Limb (tissue), 2 donors: ENCODE data around the gene MBIP.

Experiments used
- DNase-seq, 2 donors: peaks; one replicate each; pipeline ENCODE4 v3.0.0-alpha.2; 2016; ENCODE audit errors: extremely low spot score in 2 of 2

MBIP gene

DNA sequence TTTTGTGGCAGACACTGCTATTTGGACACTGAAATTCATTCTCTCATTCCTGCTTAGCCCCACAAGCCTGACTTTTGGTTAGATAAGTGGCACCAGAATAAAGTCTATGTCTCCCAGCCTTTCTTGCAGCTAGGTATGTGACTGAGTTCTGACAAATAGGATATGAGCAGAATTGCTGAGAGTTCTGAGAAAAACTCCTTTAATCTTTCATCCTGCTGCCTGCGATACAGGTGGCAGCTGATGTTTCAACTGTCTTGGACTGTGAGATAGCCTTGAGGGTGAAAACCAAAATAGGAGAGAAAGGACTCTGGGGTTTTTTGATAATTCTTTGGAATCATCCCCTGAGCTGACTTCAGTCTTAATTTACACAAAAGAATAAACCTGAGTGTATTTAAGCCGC lies 55.8 kb downstream of the MBIP start:
- DNase-seq = no peak

- DNase-seq = no peak
Observed at GRCh38 chr14:36264107-36264506, 56.3 kb downstream of the MBIP start.

DNA sequence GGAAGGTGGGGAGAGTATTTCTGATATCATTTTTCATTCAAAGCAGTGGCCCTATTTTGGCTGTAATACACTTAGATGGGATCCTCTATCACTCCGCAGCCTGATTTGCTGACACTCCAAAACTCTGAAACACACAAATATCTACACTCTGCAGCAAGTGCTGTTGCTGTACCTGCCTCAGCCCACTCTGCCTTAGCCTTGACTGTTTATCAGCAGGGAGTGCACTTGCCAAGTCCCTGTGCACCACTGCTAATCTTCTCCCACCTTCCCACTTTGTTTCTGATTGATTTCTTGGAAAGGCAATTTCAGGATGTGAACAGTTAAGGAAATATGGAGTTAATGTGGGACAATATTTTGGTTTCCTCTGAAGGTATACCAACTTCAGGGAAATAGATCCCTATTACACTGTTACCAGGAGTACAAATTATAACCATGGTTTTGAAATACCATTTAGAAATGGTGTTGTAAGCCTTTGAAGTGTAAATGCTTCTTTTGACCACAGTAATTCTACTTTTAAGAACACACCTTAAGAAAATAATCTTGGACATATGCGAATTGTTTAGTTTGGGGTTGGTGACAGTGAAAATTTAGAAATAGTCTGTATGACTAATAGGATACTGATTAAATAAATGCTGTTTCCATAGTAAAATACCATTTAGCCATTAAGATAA lies 59.3 kb downstream of the MBIP start:
- DNase-seq = no peak

DNA sequence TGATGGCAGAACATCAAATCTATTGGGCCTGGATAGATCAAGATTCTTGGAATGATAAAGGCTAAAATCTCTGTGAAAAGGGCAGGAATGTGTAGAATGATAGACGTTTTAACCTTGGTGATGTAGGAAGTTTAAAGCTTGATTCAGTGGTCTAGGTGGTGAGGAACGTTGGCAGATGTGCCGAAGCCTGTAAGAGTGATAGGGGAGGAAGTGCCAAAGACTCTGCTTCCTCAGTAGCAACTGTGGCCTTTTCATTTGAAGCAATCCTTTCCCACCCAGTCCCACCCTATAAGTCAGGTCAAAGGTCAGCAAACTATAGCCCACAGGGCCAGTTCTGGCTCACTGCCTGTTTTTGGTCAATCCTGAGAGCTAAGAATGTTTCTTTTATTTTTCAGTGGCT lies 62.2 kb downstream of the MBIP start:
- no peak for DNase-seq

GRCh38 chr14:36256126-36256801 lies 64.2 kb downstream of the MBIP start:
- no peak for DNase-seq

DNA sequence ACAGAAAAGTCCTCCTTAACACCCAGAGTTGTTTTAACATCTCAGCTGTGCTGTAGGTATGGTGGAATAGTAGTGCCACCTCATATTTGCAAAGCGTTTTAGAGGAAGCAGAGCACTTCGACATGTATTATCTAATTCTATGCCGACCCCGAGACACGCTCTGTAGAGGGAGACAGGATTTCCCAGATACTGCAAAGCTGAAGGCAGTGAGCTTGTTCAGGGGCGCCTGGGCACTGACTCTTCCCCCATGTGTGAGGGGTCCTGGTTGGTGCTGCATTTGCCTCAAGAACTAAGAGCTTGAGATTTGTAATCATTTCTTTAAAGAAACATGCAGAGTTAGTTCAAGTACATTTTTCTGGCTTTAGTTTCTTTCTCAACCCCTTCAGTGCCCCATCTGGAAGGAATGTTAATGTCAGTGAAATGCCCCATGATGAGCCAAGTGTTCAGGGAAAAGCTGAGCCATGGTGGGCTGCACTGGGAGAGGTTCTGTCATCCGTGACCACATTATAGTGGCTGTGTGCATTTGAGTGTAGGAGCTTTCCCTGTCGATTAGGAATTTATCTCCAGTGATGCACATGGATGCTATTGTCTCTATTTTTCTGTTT lies 66.3 kb downstream of the MBIP start:
- no peak for DNase-seq
